ENCODE results near the gene COL8A1. TPM values are rescaled to one million over a fixed set of nuclear protein-coding genes. Genes with fewer than 3 reads are reported as not detected.

The COL8A1 gene
- total and polyA plus RNA-seq, 10 of the 15 experiments (the other 5 are each of a cell fraction or from before 2014, with no cell fraction given): 0.04 to 0.73 (median 0.10) TPM; not detected in 5

DNA sequence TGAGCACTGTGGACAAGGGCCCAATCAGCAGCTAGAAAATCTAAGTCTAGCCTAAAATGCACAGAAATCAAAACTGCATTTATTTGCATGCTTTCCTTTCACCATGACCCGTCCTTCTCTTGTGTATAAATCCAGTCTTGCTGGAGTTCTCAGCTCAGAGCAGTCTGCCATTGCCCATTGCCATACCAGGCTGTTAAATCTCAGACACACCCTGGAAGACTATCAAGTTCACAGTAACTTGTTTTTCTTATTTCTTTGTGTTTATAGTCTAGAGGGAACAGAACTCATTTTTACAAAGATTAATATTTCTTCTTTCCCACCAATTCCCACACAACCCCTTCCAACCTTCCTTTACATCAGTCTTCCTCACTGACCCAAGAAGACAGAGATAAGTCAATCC, 85.9 kb downstream of the COL8A1 start:
- ChIA-PET CTCF (no interaction called here), POLR2A (no interaction called here), SMC1A (ENCODE audit: uncharacterized antibody, unreplicated experiment) (no interaction called here), RAD21 (ENCODE audit: unreplicated experiment) (no interaction called here)
- Histone ChIP-seq H3K4me2 (ENCODE audit: control insufficient read depth, insufficient read depth) (no peak overlapping the region), H3K9ac (ENCODE audit: control insufficient read depth, insufficient read depth, low read length) (no peak overlapping the region), H3K79me2 (ENCODE audit: control insufficient read depth, insufficient read depth, low read length) (no peaks in the 10 kb centered on the region), H3K36me3 (ENCODE audit: control insufficient read depth in 2 of 2, insufficient read depth in 2 of 2, low read length in 1 of 2) (no peaks in the 10 kb centered on the region), H3K4me1 (ENCODE audit: control insufficient read depth, insufficient read depth, low read length) (no peaks in the 10 kb centered on the region), H2AFZ (ENCODE audit: control insufficient read depth, low read depth, low read length) (no peak overlapping the region), H4K20me1 (ENCODE audit: control insufficient read depth, insufficient read depth) (no peaks in the 10 kb centered on the region), H3K4me3 (no peak overlapping the region), H3K27me3 (replicated peaks in 1 of 2; ENCODE audit: control insufficient read depth in 2 of 2, insufficient read depth in 2 of 2, low read length in 1 of 2) (no peaks in the 10 kb centered on the region), H3K27ac (ENCODE audit: control insufficient read depth, insufficient read depth) (no peak overlapping the region), H3K9me3 (replicated peaks; ENCODE audit: control insufficient read depth, insufficient read depth, low read length) (no peaks in the 10 kb centered on the region)
- DNase-seq (ENCODE audit: low read depth, low spot score) (no peak), ATAC-seq (no peak), FAIRE-seq (no peak)
- WGBS (ENCODE audit: insufficient coverage, insufficient replicate concordance, low lambda C conversion rate, missing lambda C conversion rate): 0% methylated on average over 1 of the region's 1 CpG
- no TSS peak for BruUV-seq (replicated peaks)
- intact Hi-C loops (cut with micrococcal nuclease; ENCODE audit: unreplicated experiment): no loop called here
- in situ Hi-C loops (cut with MboI): no loop called here
- TF ChIP-seq PML (IDR thresholded peaks at IDR 0.05; ENCODE audit: low read length) (no peak), ZNF622 (IDR thresholded peaks at IDR 0.05) (no peak), BHLHE40 (IDR thresholded peaks at IDR 0.05; ENCODE audit: borderline replicate concordance in 1 of 2, low read depth in 2 of 2, low read length in 1 of 2) (no peak), NBN (IDR thresholded peaks at IDR 0.05) (no peak), SP1 (IDR thresholded peaks at IDR 0.05; ENCODE audit: low read depth, low read length) (no peak), SMAD1 (IDR thresholded peaks at IDR 0.05; ENCODE audit: low read depth, partially characterized antibody) (no peak), MYC (IDR thresholded peaks at IDR 0.05; ENCODE audit: insufficient read depth, insufficient read length, insufficient replicate concordance, low read length, severe bottlenecking) (no peak), NFYA (IDR thresholded peaks at IDR 0.05; ENCODE audit: borderline replicate concordance, low read depth, low read length) (no peak), JUNB (IDR thresholded peaks at IDR 0.05) (no peak)
- TF ChIP-seq, protein P1, sequence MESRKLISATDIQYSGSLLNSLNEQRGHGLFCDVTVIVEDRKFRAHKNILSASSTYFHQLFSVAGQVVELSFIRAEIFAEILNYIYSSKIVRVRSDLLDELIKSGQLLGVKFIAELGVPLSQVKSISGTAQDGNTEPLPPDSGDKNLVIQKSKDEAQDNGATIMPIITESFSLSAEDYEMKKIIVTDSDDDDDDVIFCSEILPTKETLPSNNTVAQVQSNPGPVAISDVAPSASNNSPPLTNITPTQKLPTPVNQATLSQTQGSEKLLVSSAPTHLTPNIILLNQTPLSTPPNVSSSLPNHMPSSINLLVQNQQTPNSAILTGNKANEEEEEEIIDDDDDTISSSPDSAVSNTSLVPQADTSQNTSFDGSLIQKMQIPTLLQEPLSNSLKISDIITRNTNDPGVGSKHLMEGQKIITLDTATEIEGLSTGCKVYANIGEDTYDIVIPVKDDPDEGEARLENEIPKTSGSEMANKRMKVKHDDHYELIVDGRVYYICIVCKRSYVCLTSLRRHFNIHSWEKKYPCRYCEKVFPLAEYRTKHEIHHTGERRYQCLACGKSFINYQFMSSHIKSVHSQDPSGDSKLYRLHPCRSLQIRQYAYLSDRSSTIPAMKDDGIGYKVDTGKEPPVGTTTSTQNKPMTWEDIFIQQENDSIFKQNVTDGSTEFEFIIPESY (IDR thresholded peaks at IDR 0.05): no peak
- TF ChIP-seq, protein P2, sequence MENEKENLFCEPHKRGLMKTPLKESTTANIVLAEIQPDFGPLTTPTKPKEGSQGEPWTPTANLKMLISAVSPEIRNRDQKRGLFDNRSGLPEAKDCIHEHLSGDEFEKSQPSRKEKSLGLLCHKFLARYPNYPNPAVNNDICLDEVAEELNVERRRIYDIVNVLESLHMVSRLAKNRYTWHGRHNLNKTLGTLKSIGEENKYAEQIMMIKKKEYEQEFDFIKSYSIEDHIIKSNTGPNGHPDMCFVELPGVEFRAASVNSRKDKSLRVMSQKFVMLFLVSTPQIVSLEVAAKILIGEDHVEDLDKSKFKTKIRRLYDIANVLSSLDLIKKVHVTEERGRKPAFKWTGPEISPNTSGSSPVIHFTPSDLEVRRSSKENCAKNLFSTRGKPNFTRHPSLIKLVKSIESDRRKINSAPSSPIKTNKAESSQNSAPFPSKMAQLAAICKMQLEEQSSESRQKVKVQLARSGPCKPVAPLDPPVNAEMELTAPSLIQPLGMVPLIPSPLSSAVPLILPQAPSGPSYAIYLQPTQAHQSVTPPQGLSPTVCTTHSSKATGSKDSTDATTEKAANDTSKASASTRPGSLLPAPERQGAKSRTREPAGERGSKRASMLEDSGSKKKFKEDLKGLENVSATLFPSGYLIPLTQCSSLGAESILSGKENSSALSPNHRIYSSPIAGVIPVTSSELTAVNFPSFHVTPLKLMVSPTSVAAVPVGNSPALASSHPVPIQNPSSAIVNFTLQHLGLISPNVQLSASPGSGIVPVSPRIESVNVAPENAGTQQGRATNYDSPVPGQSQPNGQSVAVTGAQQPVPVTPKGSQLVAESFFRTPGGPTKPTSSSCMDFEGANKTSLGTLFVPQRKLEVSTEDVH (IDR thresholded peaks at IDR 0.05; ENCODE audit: low read depth, partially characterized antibody): no peak

All from GM12878 (cell line).